Measurements from ENCODE around the gene MYL11. TPM values are rescaled to one million over a fixed set of nuclear protein-coding genes. Genes with fewer than 3 reads are reported as not detected.

The MYL11 gene
- total RNA-seq, 1 experiment from 2014 or later, result not detected

DNA sequence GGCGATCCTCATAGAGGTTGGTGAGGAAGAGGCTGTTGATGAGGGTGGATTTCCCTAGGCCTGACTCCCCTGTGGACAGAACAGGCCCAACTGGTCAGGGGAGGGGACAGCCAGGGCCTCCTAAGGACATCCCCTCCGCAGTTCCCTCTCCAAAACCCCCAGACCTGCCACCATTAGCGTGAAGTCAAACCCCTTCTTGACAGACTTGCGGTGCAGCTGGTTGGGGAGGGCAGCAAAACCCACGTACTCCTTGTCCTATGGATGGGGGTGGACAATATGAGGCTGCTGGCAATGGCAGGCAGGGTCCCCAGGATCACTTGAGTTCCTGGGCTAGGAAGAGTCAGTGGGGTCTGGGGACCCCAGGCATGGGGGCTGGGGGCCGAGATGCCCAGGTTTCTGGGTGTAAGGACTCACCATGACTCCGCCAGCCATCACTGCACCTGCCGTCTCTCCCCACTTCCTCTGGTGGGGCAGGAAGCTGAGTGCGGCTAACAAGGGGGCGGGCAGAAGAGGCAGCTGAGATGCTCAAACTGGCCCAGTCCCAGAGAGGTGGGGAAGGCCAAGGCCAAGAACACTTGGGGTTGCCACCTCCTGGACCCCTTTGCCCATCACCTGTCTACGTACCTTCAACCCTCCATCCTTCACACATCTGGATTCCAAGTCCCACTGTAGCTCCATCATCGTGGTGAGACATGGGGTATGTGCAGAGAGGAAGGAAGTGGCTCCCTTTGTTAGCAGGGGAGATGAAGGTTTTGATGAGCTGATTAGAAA lies 7.7 kb downstream of the MYL11 start, which contains the start of gene SEPTIN1:
Gene SEPTIN1 (minus strand): TSS at position 451 of the 771 bp plus-strand sequence. CDS start 19 bp downstream, at position 432.
- H3K27ac ChIP-seq (ENCODE audit: low read depth, low read length), result no peak within 1 kb of the TSS
- H3K4me2 ChIP-seq (ENCODE audit: low read length), result no peak within 1 kb of the TSS
- no peaks in the 10 kb centered on the region for H4K20me1 ChIP-seq (ENCODE audit: insufficient read depth)
- intact Hi-C loops (cut with micrococcal nuclease), result no loop called here
- no peaks in the 10 kb centered on the region for H3K27me3 ChIP-seq (ENCODE audit: insufficient read depth, low read length)
- no peak within 1 kb of the TSS; the same call in 1 of the 2 replicates for H3K9ac ChIP-seq (ENCODE audit: low read length)
- H3K4me3 ChIP-seq (replicated peaks in 1 of 2; ENCODE audit: low read depth in 1 of 2, low read length in 2 of 2), result no peak within 1 kb of the TSS
- no peaks in the 10 kb centered on the region for H3K9me3 ChIP-seq (ENCODE audit: control insufficient read depth in 1 of 2, insufficient read depth in 1 of 2, low read depth in 1 of 2, low read length in 2 of 2)
- no peaks in the 10 kb centered on the region for H3K36me3 ChIP-seq (ENCODE audit: control insufficient read depth in 1 of 2, insufficient read depth in 2 of 2, low read length in 2 of 2)
- peaks cover 5 to 24% of the 10 kb centered on the region in 2 experiments for H3K4me1 ChIP-seq (ENCODE audit: control insufficient read depth in 1 of 2, insufficient read depth in 2 of 2, low read length in 2 of 2)
- no peak within 1 kb of the TSS for H2AFZ ChIP-seq (ENCODE audit: low read depth, low read length, poor library complexity, severe bottlenecking)
- no peaks in the 10 kb centered on the region for H3K79me2 ChIP-seq (ENCODE audit: insufficient read depth, low read length)
- CTCF ChIA-PET, result no interaction called here
- H3K9me2 ChIP-seq (ENCODE audit: insufficient read depth), result no peaks in the 10 kb centered on the region
- RAD21 ChIA-PET (ENCODE audit: low non-redundant PET in 1 of 2, low total read pairs in 2 of 2, uncharacterized antibody in 2 of 2, unreplicated experiment in 2 of 2), result no interaction called here
- POLR2A ChIA-PET, result no interaction called here
- no TSS peak for BruUV-seq (replicated peaks)
- TF ChIP-seq TCF7L2 (IDR thresholded peaks at IDR 0.05; ENCODE audit: borderline replicate concordance, extremely low read depth, insufficient read depth, insufficient read length) (no peak), REST (IDR thresholded peaks at IDR 0.05; ENCODE audit: low read depth) (no peak), SIN3A (IDR thresholded peaks at IDR 0.05; ENCODE audit: low read depth) (no peak), SRF (IDR thresholded peaks at IDR 0.05; ENCODE audit: low read depth) (no peak), POLR2AphosphoS5 (IDR thresholded peaks at IDR 0.05; ENCODE audit: low read depth, low read length) (no peak), YY1 (IDR thresholded peaks at IDR 0.05; ENCODE audit: extremely low read depth, insufficient replicate concordance, low read depth, low read length) (no peak), EGR1 (IDR thresholded peaks at IDR 0.05; ENCODE audit: low read depth) (no peak), CEBPB (IDR thresholded peaks at IDR 0.05; ENCODE audit: low read depth) (no peak), FOSL1 (IDR thresholded peaks at IDR 0.05; ENCODE audit: low read depth) (no peak), ZBTB33 (IDR thresholded peaks at IDR 0.05; ENCODE audit: extremely low read depth, insufficient replicate concordance, low read length) (no peak), MAX (IDR thresholded peaks at IDR 0.05) (no peak), POLR2A (IDR thresholded peaks at IDR 0.05; ENCODE audit: borderline replicate concordance, extremely low read depth, insufficient read depth, insufficient read length) (no peak), RAD21 (IDR thresholded peaks at IDR 0.05; ENCODE audit: low read depth) (no peak), CBX3 (IDR thresholded peaks at IDR 0.05; ENCODE audit: low read depth) (no peak), JUND (IDR thresholded peaks at IDR 0.05) (no peak), ZNF274 (IDR thresholded peaks at IDR 0.05; ENCODE audit: low read depth, low read length) (no peak)
- TF ChIP-seq, protein P1, sequence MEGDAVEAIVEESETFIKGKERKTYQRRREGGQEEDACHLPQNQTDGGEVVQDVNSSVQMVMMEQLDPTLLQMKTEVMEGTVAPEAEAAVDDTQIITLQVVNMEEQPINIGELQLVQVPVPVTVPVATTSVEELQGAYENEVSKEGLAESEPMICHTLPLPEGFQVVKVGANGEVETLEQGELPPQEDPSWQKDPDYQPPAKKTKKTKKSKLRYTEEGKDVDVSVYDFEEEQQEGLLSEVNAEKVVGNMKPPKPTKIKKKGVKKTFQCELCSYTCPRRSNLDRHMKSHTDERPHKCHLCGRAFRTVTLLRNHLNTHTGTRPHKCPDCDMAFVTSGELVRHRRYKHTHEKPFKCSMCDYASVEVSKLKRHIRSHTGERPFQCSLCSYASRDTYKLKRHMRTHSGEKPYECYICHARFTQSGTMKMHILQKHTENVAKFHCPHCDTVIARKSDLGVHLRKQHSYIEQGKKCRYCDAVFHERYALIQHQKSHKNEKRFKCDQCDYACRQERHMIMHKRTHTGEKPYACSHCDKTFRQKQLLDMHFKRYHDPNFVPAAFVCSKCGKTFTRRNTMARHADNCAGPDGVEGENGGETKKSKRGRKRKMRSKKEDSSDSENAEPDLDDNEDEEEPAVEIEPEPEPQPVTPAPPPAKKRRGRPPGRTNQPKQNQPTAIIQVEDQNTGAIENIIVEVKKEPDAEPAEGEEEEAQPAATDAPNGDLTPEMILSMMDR (IDR thresholded peaks at IDR 0.05 in 2 of 3, conservative IDR thresholded peaks at IDR 0.05 in 1 of 3; ENCODE audit: borderline replicate concordance in 1 of 3, insufficient read depth in 1 of 3, low read depth in 2 of 3, low read length in 2 of 3), result no peak
- ATAC-seq, result no peak
- DNase-seq (ENCODE audit: low read depth, low spot score), result no peak
